HepG2 (cell line): Measurements from ENCODE around the gene ABCF1. TPM values are rescaled to one million over a fixed set of nuclear protein-coding genes. Genes with fewer than 3 reads are reported as not detected.

Source experiments
- ASH2L ChIP-seq: fragments of 300-600, 200-600 bp; sonication (generic); IDR thresholded peaks from 2 replicates; pipeline ENCODE4 v1.7.0; 2017; ENCODE audit warnings: low read depth, mild to moderate bottlenecking, moderate library complexity, mixed read lengths, low read length; ENCODE audit not compliant: insufficient read length
- CAMTA2 ChIP-seq: sonication (generic); formaldehyde crosslinking; IDR thresholded peaks from 2 replicates; pipeline ENCODE4 v1.4.0; 2020; ENCODE audit warnings: mild to moderate bottlenecking, missing genetic modification reagents, borderline replicate concordance
- CHD4 ChIP-seq: fragments of 200-600 bp; sonication (generic); IDR thresholded peaks from 2 replicates; pipeline ENCODE4 v1.7.0; 2017; ENCODE audit warnings: mild to moderate bottlenecking, low read length, borderline replicate concordance
- DNMT3B ChIP-seq: conservative IDR thresholded peaks from 2 replicates; pipeline ENCODE4 v1.6.1; 2016; ENCODE audit warnings: missing biosample characterization, control low read depth
- HNRNPK ChIP-seq: fragments of 200-400 bp; formaldehyde crosslinking; IDR thresholded peaks from 2 replicates; pipeline ENCODE4 v1.6.1; 2018; ENCODE audit warnings: low read length, low read depth, moderate library complexity, mild to moderate bottlenecking; ENCODE audit not compliant: poor library complexity, severe bottlenecking
- HOXD1 ChIP-seq: sonication (generic); formaldehyde crosslinking; IDR thresholded peaks from 2 replicates; pipeline ENCODE4 v1.5.0; 2020; ENCODE audit warnings: missing genetic modification reagents
- JUNB ChIP-seq: sonication (generic); formaldehyde crosslinking; IDR thresholded peaks from 2 replicates; pipeline ENCODE4 v1.8.0; 2022; ENCODE audit warnings: missing genetic modification reagents, mild to moderate bottlenecking, borderline replicate concordance
- MLLT10 ChIP-seq: sonication (generic); formaldehyde crosslinking; IDR thresholded peaks from 2 replicates; pipeline ENCODE4 v1.4.0; 2020; ENCODE audit warnings: missing genetic modification reagents
- MLX ChIP-seq: IDR thresholded peaks from 2 replicates; pipeline ENCODE4 v1.6.1; 2016
- NCOA2 ChIP-seq: sonication (generic); formaldehyde crosslinking; IDR thresholded peaks from 2 replicates; pipeline ENCODE4 v1.8.0; 2022; ENCODE audit warnings: inconsistent platforms
- NCOA5 ChIP-seq: sonication (generic); formaldehyde crosslinking; IDR thresholded peaks from 2 replicates; pipeline ENCODE4 v1.4.0; 2020; ENCODE audit warnings: missing genetic modification reagents
- NR2F2 ChIP-seq: IDR thresholded peaks from 2 replicates; pipeline ENCODE4 v1.6.1; 2012; ENCODE audit warnings: low read depth, inconsistent platforms, borderline replicate concordance
- PPARG ChIP-seq: conservative IDR thresholded peaks from 2 replicates; pipeline ENCODE4 v1.6.1; 2016; ENCODE audit warnings: missing biosample characterization, missing genetic modification reagents
- RFX1 ChIP-seq: fragments of 450-650 bp; IDR thresholded peaks from 2 replicates; pipeline ENCODE4 v1.6.1; 2017
- SSRP1 ChIP-seq: IDR thresholded peaks from 2 replicates; pipeline ENCODE4 v1.6.1; 2016; ENCODE audit warnings: control low read depth
- TCF7 ChIP-seq: sonication (generic); IDR thresholded peaks from 2 replicates; pipeline ENCODE4 v1.6.1; 2016; ENCODE audit warnings: antibody characterized with exemption, low read depth
- TIGD3 ChIP-seq: sonication (generic); formaldehyde crosslinking; IDR thresholded peaks from 2 replicates; pipeline ENCODE4 v1.5.1; 2020; ENCODE audit warnings: mild to moderate bottlenecking, missing genetic modification reagents, borderline replicate concordance
- U2AF1 ChIP-seq: fragments of 200-400 bp; formaldehyde crosslinking; optimal IDR thresholded peaks from 2 replicates; pipeline ENCODE3; 2017; ENCODE audit warnings: mild to moderate bottlenecking, low read depth, low read length
- UBTF ChIP-seq: sonication (generic); formaldehyde crosslinking; IDR thresholded peaks from 2 replicates; pipeline ENCODE4 v1.4.0; 2020; ENCODE audit warnings: mild to moderate bottlenecking, missing genetic modification reagents
- ZC3H13 ChIP-seq: sonication (generic); formaldehyde crosslinking; IDR thresholded peaks from 2 replicates; pipeline ENCODE4 v1.8.1; 2023; ENCODE audit warnings: mild to moderate bottlenecking, missing genetic modification reagents, moderate library complexity
- ZNF576 ChIP-seq: sonication (generic); formaldehyde crosslinking; IDR thresholded peaks from 2 replicates; pipeline ENCODE4 v1.4.0; 2020; ENCODE audit warnings: mild to moderate bottlenecking, missing genetic modification reagents
- ZNF670 ChIP-seq: sonication (generic); formaldehyde crosslinking; IDR thresholded peaks from 2 replicates; pipeline ENCODE4 v1.8.0; 2022; ENCODE audit warnings: mild to moderate bottlenecking, missing genetic modification reagents, borderline replicate concordance
- ZNF720 ChIP-seq: sonication (generic); formaldehyde crosslinking; IDR thresholded peaks from 2 replicates; pipeline ENCODE4 v1.4.0; 2020; ENCODE audit warnings: missing genetic modification reagents
- polyA plus RNA-seq, 8 experiments: library from polyadenylated mRNA; depleted of rRNA in 3 of 8; stranded (reverse) in 7 of 8; unstranded in 1 of 8; fragments of >200 nt; fragmentation: Illumina TruSeq in 4 of 8; extraction: Trizol in 4 of 8; gene quantifications; 2 replicates each; pipeline versions ENCODE4 v1.2.1 to v1.2.3, GENCODE V29; 2011 to 2016; ENCODE audit warnings: low read depth in 4 of 8, missing spikeins in 1 of 8, mixed read lengths in 1 of 8; ENCODE audit not compliant: insufficient read depth in 1 of 8
- total RNA-seq, 5 experiments: library from RNA; depleted of rRNA; stranded (reverse); fragments of >200 nt; fragmentation: Illumina TruSeq; extraction: Trizol; gene quantifications; 2 replicates each; pipeline ENCODE4 v1.2.3, GENCODE V29; 2016; ENCODE audit warnings: low read depth in 1 of 5
- TF ChIP-seq, protein P1 (sequence below): sonication (generic); formaldehyde crosslinking; IDR thresholded peaks from 2 replicates; pipeline ENCODE4 v1.8.1; 2023; ENCODE audit warnings: mild to moderate bottlenecking, moderate library complexity, missing genetic modification reagents
- TF ChIP-seq, protein P2 (sequence below): sonication (generic); formaldehyde crosslinking; IDR thresholded peaks from 2 replicates; pipeline ENCODE4 v1.5.0; 2020; ENCODE audit warnings: missing genetic modification reagents, mild to moderate bottlenecking, borderline replicate concordance

The ABCF1 gene
- total and polyA plus RNA-seq, 2 of the 13 experiments (the other 11 are each of a cell fraction or from before 2014, with no cell fraction given), result 25.4 to 98.9 TPM

- no peak for TF ChIP-seq CAMTA2 (CRISPR knock-in tag)
- 0 out of 2 replicates have a peak, but pooled peaks have one; percentile 1 for TF ChIP-seq NCOA2 (CRISPR knock-in tag)
- peak; percentile 10; the same call in 1 of the 2 replicates for TF ChIP-seq UBTF
- no peak for TF ChIP-seq NR2F2
- no peak for TF ChIP-seq HOXD1 (CRISPR knock-in tag)
- no peak for TF ChIP-seq ZNF670
- TF ChIP-seq HNRNPK, result no peak
- TF ChIP-seq SSRP1, result no peak
- no peak for TF ChIP-seq TIGD3
- TF ChIP-seq DNMT3B (CRISPR knock-in tag), result 0 out of 2 replicates have a peak, but pooled peaks have one; percentile 16
- no peak for TF ChIP-seq CHD4
- no peak for TF ChIP-seq RFX1
- TF ChIP-seq PPARG (CRISPR knock-in tag), result no peak
- TF ChIP-seq MLLT10 (CRISPR knock-in tag), result no peak
- TF ChIP-seq ZNF576 (CRISPR knock-in tag), result no peak
- TF ChIP-seq TCF7, result no peak
- TF ChIP-seq, protein P1, sequence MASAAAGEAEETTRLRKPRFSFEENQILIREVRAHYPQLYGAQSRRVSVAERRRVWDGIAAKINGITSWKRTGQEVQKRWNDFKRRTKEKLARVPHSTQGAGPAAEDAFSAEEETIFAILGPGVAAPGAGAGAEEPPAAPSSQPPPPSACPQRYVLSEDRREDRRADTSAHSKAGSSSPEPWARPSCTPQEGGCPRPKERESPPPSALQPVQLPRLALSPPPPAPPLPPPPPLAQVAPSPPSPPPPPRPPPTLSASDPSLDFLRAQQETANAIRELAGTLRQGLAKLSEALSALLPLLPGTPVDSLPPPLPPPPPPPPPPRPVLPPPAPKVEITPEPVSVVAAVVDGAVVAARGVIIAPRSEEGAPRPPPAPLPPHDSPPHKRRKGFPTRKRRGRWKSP (CRISPR knock-in tag), result 0 out of 2 replicates have a peak, but pooled peaks have one; percentile 7
- no peak for TF ChIP-seq U2AF1
- no peak for TF ChIP-seq NCOA5 (CRISPR knock-in tag)
- TF ChIP-seq ZC3H13, result no peak
- no peak for TF ChIP-seq MLX (CRISPR knock-in tag)
- TF ChIP-seq, protein P2, sequence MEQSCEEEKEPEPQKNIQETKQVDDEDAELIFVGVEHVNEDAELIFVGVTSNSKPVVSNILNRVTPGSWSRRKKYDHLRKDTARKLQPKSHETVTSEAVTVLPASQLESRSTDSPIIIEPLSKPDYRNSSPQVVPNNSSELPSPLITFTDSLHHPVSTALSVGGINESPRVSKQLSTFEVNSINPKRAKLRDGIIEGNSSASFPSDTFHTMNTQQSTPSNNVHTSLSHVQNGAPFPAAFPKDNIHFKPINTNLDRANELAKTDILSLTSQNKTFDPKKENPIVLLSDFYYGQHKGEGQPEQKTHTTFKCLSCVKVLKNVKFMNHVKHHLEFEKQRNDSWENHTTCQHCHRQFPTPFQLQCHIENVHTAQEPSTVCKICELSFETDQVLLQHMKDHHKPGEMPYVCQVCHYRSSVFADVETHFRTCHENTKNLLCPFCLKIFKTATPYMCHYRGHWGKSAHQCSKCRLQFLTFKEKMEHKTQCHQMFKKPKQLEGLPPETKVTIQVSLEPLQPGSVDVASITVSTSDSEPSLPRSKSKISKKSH (CRISPR knock-in tag), result no peak
- no peak for TF ChIP-seq JUNB (CRISPR knock-in tag)
- TF ChIP-seq ZNF720, result no peak
- no peak for TF ChIP-seq ASH2L
Measured at GRCh38 chr6:30618270-30618797, 47.1 kb downstream of the ABCF1 start (continued).
